ENCODE data around the gene LSP1.

Gene LSP1

GRCh38 chr11:1826552-1827094 lies 26.3 kb upstream of the LSP1 start:
- H3K36me3 Mint-ChIP-seq (ENCODE audit: low read depth): no peaks in the 10 kb centered on the region
- peaks cover 22% of the 10 kb centered on the region for H3K27me3 Mint-ChIP-seq (ENCODE audit: low read depth, poor library complexity)
- H3K4me1 Mint-ChIP-seq: peaks cover 7% of the 10 kb centered on the region
- H3K4me3 Mint-ChIP-seq: no peak overlapping the region
- TF ChIP-seq CTCF (IDR thresholded peaks at IDR 0.05): no peak
- H3K9me3 Mint-ChIP-seq: peaks cover 3% of the 10 kb centered on the region
- no peak overlapping the region for H3K27ac Mint-ChIP-seq
- no peak for DNase-seq

- Mint-ChIP-seq H3K9me3 (no peaks in the 10 kb centered on the region), H3K36me3 (ENCODE audit: low read depth) (no peaks in the 10 kb centered on the region), H3K4me3 (no peak overlapping the region), H3K27ac (no peak overlapping the region), H3K27me3 (ENCODE audit: low read depth, poor library complexity) (peaks cover 22% of the 10 kb centered on the region), H3K4me1 (peaks cover 12% of the 10 kb centered on the region)
- no peak for TF ChIP-seq CTCF (IDR thresholded peaks at IDR 0.05)
- no peak for DNase-seq
Observed at GRCh38 chr11:1827095-1827813, 25.6 kb upstream of the LSP1 start.

GRCh38 chr11:1827931-1828330 lies 25.0 kb upstream of the LSP1 start:
- Mint-ChIP-seq H3K4me1 (peaks cover 14% of the 10 kb centered on the region), H3K4me3 (no peak overlapping the region), H3K27me3 (ENCODE audit: low read depth, poor library complexity) (peaks cover 25% of the 10 kb centered on the region), H3K9me3 (no peaks in the 10 kb centered on the region), H3K27ac (no peak overlapping the region), H3K36me3 (ENCODE audit: low read depth) (no peaks in the 10 kb centered on the region)
- TF ChIP-seq CTCF (IDR thresholded peaks at IDR 0.05): no peak
- no peak for DNase-seq

GRCh38 chr11:1828542-1828941 lies 24.3 kb upstream of the LSP1 start:
- Mint-ChIP-seq H3K4me1 (peaks cover 20% of the 10 kb centered on the region), H3K36me3 (ENCODE audit: low read depth) (no peaks in the 10 kb centered on the region), H3K4me3 (no peak overlapping the region), H3K27ac (no peak overlapping the region), H3K27me3 (ENCODE audit: low read depth, poor library complexity) (peaks cover 29% of the 10 kb centered on the region), H3K9me3 (no peaks in the 10 kb centered on the region)
- TF ChIP-seq CTCF (IDR thresholded peaks at IDR 0.05): no peak
- DNase-seq: no peak

GRCh38 chr11:1829039-1829820 lies 23.7 kb upstream of the LSP1 start:
- Mint-ChIP-seq H3K9me3 (no peaks in the 10 kb centered on the region), H3K27ac (no peak overlapping the region), H3K27me3 (ENCODE audit: low read depth, poor library complexity) (peaks cover 30% of the 10 kb centered on the region), H3K36me3 (ENCODE audit: low read depth) (no peaks in the 10 kb centered on the region), H3K4me1 (peaks cover 19% of the 10 kb centered on the region), H3K4me3 (no peak overlapping the region)
- DNase-seq: no peak
- TF ChIP-seq CTCF (IDR thresholded peaks at IDR 0.05): no peak
